Hepatocyte (in vitro differentiated cells): ENCODE data around the gene CD93.

ENCODE experiments used
- CTCF ChIP-seq: fragments of 200-600 bp; sonication (generic); IDR thresholded peaks from 2 replicates; pipeline ENCODE4 v1.5.1; 2016; ENCODE audit warnings: antibody characterized with exemption, mild to moderate bottlenecking; ENCODE audit not compliant: poor library complexity
- EZH2 ChIP-seq: fragments of 200-600 bp; sonication (generic); IDR thresholded peaks from 2 replicates; pipeline ENCODE4 v1.6.1; 2016; ENCODE audit warnings: antibody characterized with exemption, mild to moderate bottlenecking, borderline replicate concordance
- EZH2phosphoT487 ChIP-seq: fragments of 200-600 bp; sonication (generic); IDR thresholded peaks from one replicate; pipeline ENCODE4 v1.6.1; 2018; ENCODE audit warnings: antibody characterized with exemption, mild to moderate bottlenecking, low read depth, moderate library complexity; ENCODE audit not compliant: unreplicated experiment, severe bottlenecking

DNA sequence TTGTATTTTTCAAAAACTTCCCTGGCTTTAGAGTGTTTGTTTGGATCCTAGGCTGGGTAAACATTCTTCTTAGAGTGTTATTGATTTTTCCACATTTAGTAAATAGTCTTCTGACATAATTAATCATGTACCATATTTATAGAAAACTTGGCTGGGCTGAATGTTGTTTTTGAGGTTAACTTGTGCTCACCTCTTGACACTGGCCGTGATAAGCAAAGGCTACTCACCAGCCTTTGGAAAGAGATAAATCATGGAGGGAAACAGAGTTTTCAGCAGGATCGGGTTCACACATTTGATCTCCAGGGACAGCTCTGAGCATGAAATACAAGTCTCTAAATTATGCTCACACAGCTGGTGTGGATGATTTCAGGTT is 6.2 kb upstream of the CD93 start:
- TF ChIP-seq CTCF (no peak), EZH2 (no peak), EZH2phosphoT487 (no peak)
